ENCODE data around the gene HEXA. TPM values are rescaled to one million over a fixed set of nuclear protein-coding genes. Genes with fewer than 3 reads are reported as not detected.

The HEXA gene
- total RNA-seq, 1 experiment from 2014 or later: 87.5 TPM

- H3K27ac Mint-ChIP-seq (ENCODE audit: low read depth, unreplicated experiment): no peak overlapping the region
- no peaks in the 10 kb centered on the region for H3K9me3 Mint-ChIP-seq (ENCODE audit: unreplicated experiment)
- H3K4me1 Mint-ChIP-seq (ENCODE audit: insufficient read depth, unreplicated experiment): peaks cover 6% of the 10 kb centered on the region
- BruUV-seq (replicated peaks): no TSS peak
- CTCF ChIA-PET: interaction anchor here (0.6 to 1.2 kb wide), 5 partner anchors 18 to 1300 kb away, joined by 3 to 4 read pairs (median 3); no protein-coding TSS in a partner anchor
- intact Hi-C loops (cut with micrococcal nuclease): no loop called here
- H3K27me3 Mint-ChIP-seq (ENCODE audit: insufficient read depth, unreplicated experiment): peaks cover 85% of the 10 kb centered on the region
- POLR2A ChIA-PET: interaction anchor here (0.7 to 2.8 kb wide), 2 partner anchors 29 to 60 kb away, joined by 3 to 13 read pairs; partner anchors contain the start of gene HEXA
- no peak overlapping the region for H3K4me3 Mint-ChIP-seq (ENCODE audit: unreplicated experiment)
- no peak for DNase-seq (ENCODE audit: unreplicated experiment)
- no peaks in the 10 kb centered on the region for H3K36me3 Mint-ChIP-seq (ENCODE audit: insufficient read depth, unreplicated experiment)
- TF ChIP-seq, protein P1, sequence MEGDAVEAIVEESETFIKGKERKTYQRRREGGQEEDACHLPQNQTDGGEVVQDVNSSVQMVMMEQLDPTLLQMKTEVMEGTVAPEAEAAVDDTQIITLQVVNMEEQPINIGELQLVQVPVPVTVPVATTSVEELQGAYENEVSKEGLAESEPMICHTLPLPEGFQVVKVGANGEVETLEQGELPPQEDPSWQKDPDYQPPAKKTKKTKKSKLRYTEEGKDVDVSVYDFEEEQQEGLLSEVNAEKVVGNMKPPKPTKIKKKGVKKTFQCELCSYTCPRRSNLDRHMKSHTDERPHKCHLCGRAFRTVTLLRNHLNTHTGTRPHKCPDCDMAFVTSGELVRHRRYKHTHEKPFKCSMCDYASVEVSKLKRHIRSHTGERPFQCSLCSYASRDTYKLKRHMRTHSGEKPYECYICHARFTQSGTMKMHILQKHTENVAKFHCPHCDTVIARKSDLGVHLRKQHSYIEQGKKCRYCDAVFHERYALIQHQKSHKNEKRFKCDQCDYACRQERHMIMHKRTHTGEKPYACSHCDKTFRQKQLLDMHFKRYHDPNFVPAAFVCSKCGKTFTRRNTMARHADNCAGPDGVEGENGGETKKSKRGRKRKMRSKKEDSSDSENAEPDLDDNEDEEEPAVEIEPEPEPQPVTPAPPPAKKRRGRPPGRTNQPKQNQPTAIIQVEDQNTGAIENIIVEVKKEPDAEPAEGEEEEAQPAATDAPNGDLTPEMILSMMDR (IDR thresholded peaks at IDR 0.05; ENCODE audit: unreplicated experiment): no peak
Observed at GRCh38 chr15:72404841-72405240, 29.0 kb upstream of the HEXA start.

DNA sequence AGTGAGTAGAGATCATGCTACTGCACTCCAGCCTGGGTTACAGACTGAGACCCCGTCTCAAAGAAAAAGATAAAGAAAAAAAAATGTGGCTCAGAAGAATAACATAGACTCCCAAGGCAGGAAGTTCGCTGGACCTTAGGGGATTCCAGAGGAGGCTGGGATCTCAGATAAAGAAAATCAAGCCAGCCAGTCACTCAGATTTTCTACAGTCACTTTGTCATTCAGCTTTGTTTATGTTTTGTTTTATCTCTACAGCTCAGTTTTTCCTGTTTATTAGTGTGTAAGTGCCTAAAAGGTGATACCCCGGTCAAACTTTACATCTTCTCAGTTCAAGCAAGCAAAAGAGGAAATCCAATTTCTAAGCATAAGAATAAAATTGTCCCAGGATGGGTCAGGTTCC, 28.5 kb upstream of the HEXA start:
- intact Hi-C loops (cut with micrococcal nuclease): no loop called here
- no peak for DNase-seq (ENCODE audit: unreplicated experiment)
- H3K9me3 Mint-ChIP-seq (ENCODE audit: unreplicated experiment): no peaks in the 10 kb centered on the region
- peaks cover 85% of the 10 kb centered on the region for H3K27me3 Mint-ChIP-seq (ENCODE audit: insufficient read depth, unreplicated experiment)
- no peak overlapping the region for H3K4me3 Mint-ChIP-seq (ENCODE audit: unreplicated experiment)
- no peak overlapping the region for H3K27ac Mint-ChIP-seq (ENCODE audit: low read depth, unreplicated experiment)
- ChIA-PET POLR2A (interaction anchor here (2.8 kb wide), 1 partner anchor 28 kb away, joined by 13 read pairs; the partner anchor contains the start of gene HEXA), CTCF (no interaction called here)
- TF ChIP-seq, protein P1 (IDR thresholded peaks at IDR 0.05; ENCODE audit: unreplicated experiment): no peak
- H3K36me3 Mint-ChIP-seq (ENCODE audit: insufficient read depth, unreplicated experiment): no peaks in the 10 kb centered on the region
- H3K4me1 Mint-ChIP-seq (ENCODE audit: insufficient read depth, unreplicated experiment): peaks cover 6% of the 10 kb centered on the region
- BruUV-seq (replicated peaks): no TSS peak

DNA sequence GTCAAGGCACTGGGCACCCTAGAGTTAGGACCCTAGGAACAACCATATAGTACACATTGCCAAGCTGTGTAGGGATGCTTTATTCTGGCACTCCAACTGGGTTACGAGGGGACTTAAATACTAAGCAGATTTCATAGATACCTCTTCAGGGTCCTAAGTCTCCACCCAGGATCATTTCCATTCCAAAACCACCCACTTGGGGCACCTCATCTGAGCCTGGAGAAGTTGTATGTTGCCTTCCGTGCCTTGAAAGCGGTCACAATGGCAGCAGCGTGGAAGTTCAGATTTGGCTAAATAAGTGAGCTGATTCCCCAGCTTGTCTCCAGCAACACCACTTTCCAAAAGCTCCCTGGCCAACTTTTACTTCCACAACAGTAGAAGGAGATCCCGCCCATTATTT, 26.9 kb upstream of the HEXA start:
- TF ChIP-seq, protein P1 (IDR thresholded peaks at IDR 0.05; ENCODE audit: unreplicated experiment): no peak
- CTCF ChIA-PET: no interaction called here

DNA sequence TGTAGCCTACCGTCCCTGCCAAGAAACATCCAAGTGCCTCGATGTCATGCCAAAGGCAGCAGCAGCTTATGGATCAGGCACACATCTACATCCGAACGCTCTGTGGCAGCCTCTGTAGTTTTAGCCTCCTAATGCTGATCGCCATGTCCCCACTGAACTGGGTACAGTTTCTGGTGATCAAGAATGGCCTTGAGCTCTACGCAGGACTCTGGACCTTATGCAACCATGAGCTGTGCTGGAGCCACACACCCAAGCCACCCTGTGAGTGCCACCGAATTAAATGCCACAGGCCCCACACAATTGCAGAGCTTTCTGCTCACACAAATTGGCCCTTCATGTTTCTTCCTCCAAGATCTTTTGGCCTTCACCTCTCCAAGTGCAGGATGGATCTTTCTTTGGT, 22.8 kb upstream of the HEXA start:
- no peak for DNase-seq (ENCODE audit: unreplicated experiment)
- Mint-ChIP-seq H3K4me1 (ENCODE audit: insufficient read depth, unreplicated experiment) (no peaks in the 10 kb centered on the region), H3K27ac (ENCODE audit: low read depth, unreplicated experiment) (no peak overlapping the region), H3K36me3 (ENCODE audit: insufficient read depth, unreplicated experiment) (no peaks in the 10 kb centered on the region), H3K9me3 (ENCODE audit: unreplicated experiment) (no peaks in the 10 kb centered on the region), H3K27me3 (ENCODE audit: insufficient read depth, unreplicated experiment) (peaks cover 53% of the 10 kb centered on the region), H3K4me3 (ENCODE audit: unreplicated experiment) (no peak overlapping the region)
- CTCF ChIA-PET: no interaction called here
- POLR2A ChIA-PET: no interaction called here
- TF ChIP-seq, protein P1 (IDR thresholded peaks at IDR 0.05; ENCODE audit: unreplicated experiment): no peak
- intact Hi-C loops (cut with micrococcal nuclease): no loop called here
- BruUV-seq (replicated peaks): no TSS peak

More for the DNA sequence above, 26.9 kb upstream of the HEXA start:
- Mint-ChIP-seq H3K36me3 (ENCODE audit: insufficient read depth, unreplicated experiment) (no peaks in the 10 kb centered on the region), H3K27me3 (ENCODE audit: insufficient read depth, unreplicated experiment) (peaks cover 90% of the 10 kb centered on the region), H3K9me3 (ENCODE audit: unreplicated experiment) (no peaks in the 10 kb centered on the region), H3K4me1 (ENCODE audit: insufficient read depth, unreplicated experiment) (peaks cover 6% of the 10 kb centered on the region), H3K27ac (ENCODE audit: low read depth, unreplicated experiment) (no peak overlapping the region), H3K4me3 (ENCODE audit: unreplicated experiment) (no peak overlapping the region)
- intact Hi-C loops (cut with micrococcal nuclease): no loop called here
- POLR2A ChIA-PET: no interaction called here
- BruUV-seq (replicated peaks): no TSS peak
- no peak for DNase-seq (ENCODE audit: unreplicated experiment)
